ENCODE data around the gene HLA-A. TPM values are rescaled to one million over a fixed set of nuclear protein-coding genes. Genes with fewer than 3 reads are reported as not detected.

HLA-A gene
- total and polyA plus RNA-seq, 2 of the 13 experiments (the other 11 are each of a cell fraction or from before 2014, with no cell fraction given), result 345 to 527 TPM

GRCh38 chr6:29976588-29977424, 34.5 kb downstream of the HLA-A start (continued):
- no peak for TF ChIP-seq ZNF318 (CRISPR knock-in tag; IDR thresholded peaks at IDR 0.05)
- 0 out of 2 replicates have a peak, but pooled peaks have one; percentile 72 for TF ChIP-seq SNAI1 (CRISPR knock-in tag; IDR thresholded peaks at IDR 0.05; ENCODE audit: borderline replicate concordance)
- TF ChIP-seq BHLHE40 (IDR thresholded peaks at IDR 0.05; ENCODE audit: low read length), result 0 out of 2 replicates have a peak, but pooled peaks have one; percentile 20
- TF ChIP-seq ZNF768 (CRISPR knock-in tag; IDR thresholded peaks at IDR 0.05), result peak; percentile 92
- peak; percentile 59; the same call in 1 of the 2 replicates for TF ChIP-seq ZFP91 (CRISPR knock-in tag; IDR thresholded peaks at IDR 0.05; ENCODE audit: borderline replicate concordance)
- TF ChIP-seq ZNF619 (CRISPR knock-in tag; IDR thresholded peaks at IDR 0.05), result peak; percentile 92
- peak; percentile 79; the same call in 1 of the 2 replicates for TF ChIP-seq ZBTB4 (CRISPR knock-in tag; IDR thresholded peaks at IDR 0.05; ENCODE audit: borderline replicate concordance)
- TF ChIP-seq RBM39 (IDR thresholded peaks at IDR 0.05; ENCODE audit: low read depth, low read length, poor library complexity, severe bottlenecking), result peak; percentile 83
- TF ChIP-seq ZIK1 (CRISPR knock-in tag; IDR thresholded peaks at IDR 0.05; ENCODE audit: borderline replicate concordance, low read depth), result 0 out of 2 replicates have a peak, but pooled peaks have one; percentile 60
- no peak for TF ChIP-seq TBX3 (IDR thresholded peaks at IDR 0.05; ENCODE audit: borderline replicate concordance)
- TF ChIP-seq AGO2 (optimal IDR thresholded peaks at IDR 0.05; ENCODE audit: low read depth, low read length), result no peak
- TF ChIP-seq FOSL2 (CRISPR knock-in tag; IDR thresholded peaks at IDR 0.05), result peak; percentile 66
- peak; percentile 92 for TF ChIP-seq ZNF292 (CRISPR knock-in tag; IDR thresholded peaks at IDR 0.05; ENCODE audit: borderline replicate concordance, low read depth)

All from HepG2 (cell line).